ENCODE data around the gene TMED1. TPM values are rescaled to one million over a fixed set of nuclear protein-coding genes. Genes with fewer than 3 reads are reported as not detected.

TMED1 gene
- total RNA-seq, 1 experiment from 2014 or later, result 26.3 TPM

GRCh38 chr19:10797541-10798256 lies 38.3 kb downstream of the TMED1 start:
- ATAC-seq, result no peak
- ChIA-PET CTCF (no interaction called here), POLR2A (no interaction called here)

DNA sequence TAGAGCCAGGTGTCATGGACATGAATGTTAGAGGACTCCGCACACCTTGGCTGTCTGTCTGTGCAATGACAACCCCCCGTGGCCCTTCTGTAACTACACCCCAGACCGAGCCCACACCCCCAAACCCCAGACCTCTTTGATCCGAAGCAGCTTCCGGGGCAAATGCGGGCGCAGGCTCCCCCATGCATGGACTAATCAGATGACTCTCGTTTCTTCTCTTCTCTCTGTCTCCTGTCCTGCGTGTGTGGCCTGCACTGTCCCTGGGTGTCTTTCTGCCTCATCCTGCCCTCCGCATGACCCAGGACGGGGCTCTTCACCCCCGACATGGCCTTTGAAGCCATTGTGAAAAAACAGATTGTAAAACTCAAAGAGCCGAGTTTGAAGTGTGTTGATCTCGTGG lies 38.9 kb downstream of the TMED1 start:
- H3K9me3 ChIP-seq (ENCODE audit: control insufficient read depth in 1 of 2, insufficient read depth in 1 of 2, low read depth in 1 of 2, low read length in 2 of 2), result no peaks in the 10 kb centered on the region
- H3K27ac ChIP-seq (ENCODE audit: low read depth, low read length), result no peak overlapping the region
- ChIA-PET RAD21 (ENCODE audit: low non-redundant PET in 1 of 2, low total read pairs in 2 of 2, uncharacterized antibody in 2 of 2, unreplicated experiment in 2 of 2) (no interaction called here), POLR2A (no interaction called here), CTCF (no interaction called here)
- ATAC-seq, result no peak
- DNase-seq (ENCODE audit: low read depth, low spot score), result no peak
- no peak for TF ChIP-seq JUND (IDR thresholded peaks at IDR 0.05)
- no peak for TF ChIP-seq CTCF (IDR thresholded peaks at IDR 0.05 in 2 of 3, conservative IDR thresholded peaks at IDR 0.05 in 1 of 3; ENCODE audit: borderline replicate concordance in 1 of 3, insufficient read depth in 1 of 3, low read depth in 2 of 3, low read length in 2 of 3)
- TF ChIP-seq ATF3 (IDR thresholded peaks at IDR 0.05), result no peak
- no peak overlapping the region for H3K4me3 ChIP-seq (replicated peaks in 1 of 2; ENCODE audit: low read depth in 1 of 2, low read length in 2 of 2)
- no peak overlapping the region for H3K4me2 ChIP-seq (ENCODE audit: low read length)
- no peaks in the 10 kb centered on the region for H3K4me1 ChIP-seq (ENCODE audit: control insufficient read depth in 1 of 2, insufficient read depth in 2 of 2, low read length in 2 of 2)
- no peak overlapping the region for H2AFZ ChIP-seq (ENCODE audit: low read depth, low read length, poor library complexity, severe bottlenecking)
- no peaks in the 10 kb centered on the region for H3K27me3 ChIP-seq (ENCODE audit: insufficient read depth, low read length)
- H3K79me2 ChIP-seq (ENCODE audit: insufficient read depth, low read length), result no peaks in the 10 kb centered on the region
- H3K9ac ChIP-seq (ENCODE audit: low read length), result no peak overlapping the region
- H3K36me3 ChIP-seq (ENCODE audit: control insufficient read depth in 1 of 2, insufficient read depth in 2 of 2, low read length in 2 of 2), result peaks cover 27 to 29% of the 10 kb centered on the region in 2 experiments; a peak in 3 of 4 replicates
- intact Hi-C loops (cut with micrococcal nuclease), result no loop called here
- H4K20me1 ChIP-seq (ENCODE audit: insufficient read depth), result no peaks in the 10 kb centered on the region
- BruUV-seq (replicated peaks), result no TSS peak
- H3K9me2 ChIP-seq (ENCODE audit: insufficient read depth), result no peaks in the 10 kb centered on the region

More at GRCh38 chr19:10797541-10798256, 38.3 kb downstream of the TMED1 start:
- DNase-seq (ENCODE audit: low read depth, low spot score), result no peak
- H3K9ac ChIP-seq (ENCODE audit: low read length), result no peak overlapping the region
- no peaks in the 10 kb centered on the region for H4K20me1 ChIP-seq (ENCODE audit: insufficient read depth)
- H3K4me1 ChIP-seq (ENCODE audit: control insufficient read depth in 1 of 2, insufficient read depth in 2 of 2, low read length in 2 of 2), result no peaks in the 10 kb centered on the region
- intact Hi-C loops (cut with micrococcal nuclease), result no loop called here
- no peaks in the 10 kb centered on the region for H3K27me3 ChIP-seq (ENCODE audit: insufficient read depth, low read length)
- H3K9me2 ChIP-seq (ENCODE audit: insufficient read depth), result no peaks in the 10 kb centered on the region
- no peak overlapping the region for H3K27ac ChIP-seq (ENCODE audit: low read depth, low read length)
- H2AFZ ChIP-seq (ENCODE audit: low read depth, low read length, poor library complexity, severe bottlenecking), result no peak overlapping the region
- RAD21 ChIA-PET (ENCODE audit: low non-redundant PET in 1 of 2, low total read pairs in 2 of 2, uncharacterized antibody in 2 of 2, unreplicated experiment in 2 of 2), result no interaction called here
- H3K79me2 ChIP-seq (ENCODE audit: insufficient read depth, low read length), result no peaks in the 10 kb centered on the region
- TF ChIP-seq SP1 (IDR thresholded peaks at IDR 0.05; ENCODE audit: low read depth) (no peak), ZBTB33 (IDR thresholded peaks at IDR 0.05; ENCODE audit: extremely low read depth, insufficient replicate concordance, low read length) (no peak)
- no peak overlapping the region for H3K4me2 ChIP-seq (ENCODE audit: low read length)
- no peaks in the 10 kb centered on the region for H3K9me3 ChIP-seq (ENCODE audit: control insufficient read depth in 1 of 2, insufficient read depth in 1 of 2, low read depth in 1 of 2, low read length in 2 of 2)
- peaks cover 27 to 33% of the 10 kb centered on the region in 2 experiments; a peak in 3 of 4 replicates for H3K36me3 ChIP-seq (ENCODE audit: control insufficient read depth in 1 of 2, insufficient read depth in 2 of 2, low read length in 2 of 2)
- no TSS peak for BruUV-seq (replicated peaks)
- H3K4me3 ChIP-seq (replicated peaks in 1 of 2; ENCODE audit: low read depth in 1 of 2, low read length in 2 of 2), result no peak overlapping the region
